Adrenal gland (tissue), 12 donors: ENCODE measurements around the gene GTPBP4. TPM values are rescaled to one million over a fixed set of nuclear protein-coding genes. Genes with fewer than 3 reads are reported as not detected.

Experiments
- DNase-seq, 7 donors: peaks; one replicate each; pipeline ENCODE4 v3.0.0-alpha.2; 2019 to 2020
- H3K27ac ChIP-seq, 5 donors: fragments of 200-600 bp; sonication (generic) in 4 of 5; 1 replicate in 3 of 5; 2 replicates in 2 of 5; pipeline versions ENCODE4 v1.5.1 to v1.8.0; 2016 to 2020; ENCODE audit warnings: mild to moderate bottlenecking in 1 of 5
- H3K27me3 ChIP-seq: fragments of 200-600 bp; 2 replicates; pipeline ENCODE4 v1.8.0; 2021
- H3K36me3 ChIP-seq, 2 donors: fragments of 200-600 bp; replicated peaks in 1 of 2; 1 replicate in 1 of 2; 2 replicates in 1 of 2; pipeline versions ENCODE4 v1.5.1 to v1.8.0; 2018 to 2022
- H3K4me1 ChIP-seq, 2 donors: fragments of 200-600 bp; replicated peaks in 1 of 2; 1 replicate in 1 of 2; 2 replicates in 1 of 2; pipeline versions ENCODE4 v1.5.1 to v1.8.0; 2018 to 2021
- H3K4me3 ChIP-seq, 4 donors: fragments of 200-600 bp; sonication (generic) in 3 of 4; one replicate each; pipeline ENCODE4 v1.5.1; 2016 to 2018
- H3K9me3 ChIP-seq, 3 donors: fragments of 200-600 bp; sonication (generic) in 1 of 3; replicated peaks in 1 of 3; 1 replicate in 2 of 3; 2 replicates in 1 of 3; pipeline versions ENCODE4 v1.5.1 to v1.8.0; 2016 to 2021
- CTCF ChIP-seq, 6 experiments: fragments of 450-650 bp in 4 of 6; fragments of 200-600 bp in 2 of 6; sonication (generic) in 1 of 6; IDR thresholded peaks; 1 replicate in 5 of 6; 2 replicates in 1 of 6; pipeline versions ENCODE4 v1.5.1 to v1.8.0; 2016 to 2021; ENCODE audit warnings: antibody characterized with exemption in 6 of 6, mild to moderate bottlenecking in 2 of 6, moderate library complexity in 1 of 6
- POLR2A ChIP-seq, 2 donors: fragments of 450-650 bp; IDR thresholded peaks; one replicate each; pipeline ENCODE4 v1.6.1; 2017; ENCODE audit warnings: antibody characterized with exemption in 2 of 2, mild to moderate bottlenecking in 2 of 2, moderate library complexity in 1 of 2
- WGBS, 4 donors: extraction: QIAGEN DNeasy Blood & Tissue Kit in 2 of 4; methylation state at CpG; one replicate each; pipeline versions ENCODE4 v1.1.5 to v1.1.7; 2013 to 2017; 5-methylcytosine and 5-hydroxymethylcytosine counted together
- intact Hi-C, 2 donors: fragments of 100-400 bp; cut with DNase I; formaldehyde crosslinking; loops; one replicate each; pipeline versions ENCODE4 v1.14.1 to v1.15.0; 2022 to 2023
- polyA plus RNA-seq, 3 donors: library from polyadenylated mRNA; stranded (reverse); fragments of 200-250 nt in 2 of 3; fragments of 350-450 nt in 1 of 3; fragmentation: Illumina TruSeq in 1 of 3; extraction: RNeasy Lipid Tissue Mini Kit (QIAGEN cat#74804) in 1 of 3; gene quantifications; one replicate each; pipeline ENCODE4 v1.2.3, GENCODE V29; 2013 to 2014
- total RNA-seq, 9 donors: library from RNA; depleted of rRNA in 4 of 9; stranded (reverse); fragments of >200 nt in 4 of 9; fragments of 120-200 nt in 1 of 9; fragmentation: NEBNext Ultra II Directional in 1 of 9; extraction: Animal tissue kit (Norgen Biotek cat#: 25700) in 1 of 9; gene quantifications; one replicate each; pipeline versions ENCODE4 v1.1.0 to v1.2.4, GENCODE V29; 2013 to 2023
- donor health status: healthy with polysubstance abuse.
- donor health status: Bipolar disorder and iron deficiency.
- donor health status: DM: yes; HTN: yes; CAD: no.
- donor health status: DM: no; HTN: no; CAD: no.
- donor health status: DM: no; HTN: no; CAD: no.
- donor health status: DM: yes; HTN: yes; CAD: no.

The GTPBP4 gene
- total and polyA plus RNA-seq, 12 donors: 15.2 to 196 (median 33.4) TPM

GRCh38 chr10:1033601-1034000, 45.4 kb downstream of the GTPBP4 start:
- Histone ChIP-seq H3K9me3 (no peaks in the 10 kb centered on the region), H3K4me3 (no peak overlapping the region), H3K4me1 (no peaks in the 10 kb centered on the region), H3K27me3 (no peaks in the 10 kb centered on the region), H3K27ac (no peak overlapping the region), H3K36me3 (peaks cover 0 to 7% of the 10 kb centered on the region in 2 donors)
- intact Hi-C loops: no loop called here
- DNase-seq: peak in 3 of 7 donors; percentile 40 to 75 (median 41)
- TF ChIP-seq POLR2A (IDR thresholded peaks at IDR 0.05) (no peak), CTCF (IDR thresholded peaks at IDR 0.05) (no peak)
- 37 to 60% (median 40%) methylated on average over 1 of the region's 1 CpG for WGBS, 4 donors

- TF ChIP-seq CTCF (IDR thresholded peaks at IDR 0.05) (no peak), POLR2A (IDR thresholded peaks at IDR 0.05) (no peak)
- no peaks in the 10 kb centered on the region for H3K4me1 ChIP-seq
- intact Hi-C loops: no loop called here
- 76 to 81% (median 80%) methylated on average over 3 of the region's 3 CpGs for WGBS, 4 donors
- no peak overlapping the region for H3K4me3 ChIP-seq
- H3K27me3 ChIP-seq: no peaks in the 10 kb centered on the region
- H3K36me3 ChIP-seq: peaks cover 0 to 7% of the 10 kb centered on the region in 2 donors
- no peak for DNase-seq
- H3K27ac ChIP-seq: peak overlapping the region in 2 of 5 donors; percentile 17 to 26
- H3K9me3 ChIP-seq: no peaks in the 10 kb centered on the region
These were observed 46.5 kb downstream of the GTPBP4 start for GRCh38 chr10:1034758-1035157.

- no peak for TF ChIP-seq CTCF (IDR thresholded peaks at IDR 0.05)
- TF ChIP-seq POLR2A (IDR thresholded peaks at IDR 0.05): no peak
- H3K27me3 ChIP-seq: no peaks in the 10 kb centered on the region
- no peak overlapping the region for H3K27ac ChIP-seq
- 77 to 90% (median 86%) methylated on average over 5 to 6 of the region's 6 CpGs for WGBS, 4 donors
- no peak overlapping the region for H3K4me3 ChIP-seq
- no peaks in the 10 kb centered on the region for H3K4me1 ChIP-seq
- H3K36me3 ChIP-seq: peaks cover 0 to 7% of the 10 kb centered on the region in 2 donors
- H3K9me3 ChIP-seq: no peaks in the 10 kb centered on the region
- no peak for DNase-seq
- intact Hi-C loops: no loop called here
These were observed 47.0 kb downstream of the GTPBP4 start for GRCh38 chr10:1035201-1035600.

- H3K9me3 ChIP-seq: no peaks in the 10 kb centered on the region
- WGBS, 4 donors: 75 to 89% (median 80%) methylated on average over 8 to 14 of the region's 14 CpGs
- no peak overlapping the region for H3K27ac ChIP-seq
- no peak overlapping the region for H3K4me3 ChIP-seq
- H3K36me3 ChIP-seq: peaks cover 0 to 19% of the 10 kb centered on the region in 2 donors
- intact Hi-C loops: no loop called here
- no peaks in the 10 kb centered on the region for H3K4me1 ChIP-seq
- TF ChIP-seq POLR2A (IDR thresholded peaks at IDR 0.05): no peak
- no peak for TF ChIP-seq CTCF (IDR thresholded peaks at IDR 0.05)
- H3K27me3 ChIP-seq: no peaks in the 10 kb centered on the region
- DNase-seq: no peak
These were observed 48.1 kb downstream of the GTPBP4 start for GRCh38 chr10:1036341-1036791.
